ENCODE results near the gene PSMD9. TPM values are rescaled to one million over a fixed set of nuclear protein-coding genes. Genes with fewer than 3 reads are reported as not detected.

Gene PSMD9
- total RNA-seq, 1 experiment from 2014 or later: 241 TPM

- Histone ChIP-seq H2AFZ (ENCODE audit: low read length) (no peak overlapping the region), H3K9me3 (ENCODE audit: low read length) (no peaks in the 10 kb centered on the region), H3K79me2 (ENCODE audit: low read length) (no peaks in the 10 kb centered on the region), H3K36me3 (ENCODE audit: low read depth, low read length) (peaks cover 40% of the 10 kb centered on the region), H3K9ac (ENCODE audit: low read length) (no peak overlapping the region), H3K27me3 (ENCODE audit: low read length) (no peaks in the 10 kb centered on the region), H3K4me1 (ENCODE audit: insufficient read depth, low read length) (no peaks in the 10 kb centered on the region), H3K9me2 (replicated peaks; ENCODE audit: low read length) (no peaks in the 10 kb centered on the region), H3K4me2 (ENCODE audit: low read length) (no peak overlapping the region), H4K20me1 (ENCODE audit: low read length) (no peaks in the 10 kb centered on the region), H3F3A (ENCODE audit: low read length, unreplicated experiment) (no peaks in the 10 kb centered on the region), H3K27ac (ENCODE audit: low read length) (no peak overlapping the region), H3K4me3 (ENCODE audit: low read length) (no peak overlapping the region)
- no peak for ATAC-seq
- no TSS peak for BruUV-seq (replicated peaks)
- intact Hi-C loops (cut with micrococcal nuclease): no loop called here
- no peak for DNase-seq
- CTCF ChIA-PET: no interaction called here
- POLR2A ChIA-PET (ENCODE audit: unreplicated experiment): interaction anchor here (0.7 kb wide), 1 partner anchor 21 kb away, joined by 3 read pairs; no protein-coding TSS in a partner anchor
- TF ChIP-seq CTCF (conservative IDR thresholded peaks at IDR 0.05; ENCODE audit: low read depth, low read length) (no peak), EZH2phosphoT487 (IDR thresholded peaks at IDR 0.05; ENCODE audit: borderline replicate concordance, low read length) (no peak), EZH2 (IDR thresholded peaks at IDR 0.05; ENCODE audit: low read length, unreplicated experiment) (no peak)
Observed at GRCh38 chr12:121908702-121909101, 20.1 kb downstream of the PSMD9 start.

- Histone ChIP-seq H3K4me3 (ENCODE audit: low read length) (no peak overlapping the region), H3K9ac (ENCODE audit: low read length) (no peak overlapping the region), H3K9me2 (replicated peaks; ENCODE audit: low read length) (no peaks in the 10 kb centered on the region), H4K20me1 (ENCODE audit: low read length) (no peaks in the 10 kb centered on the region), H3K36me3 (ENCODE audit: low read depth, low read length) (peaks cover 43% of the 10 kb centered on the region), H2AFZ (ENCODE audit: low read length) (no peak overlapping the region), H3K79me2 (ENCODE audit: low read length) (no peaks in the 10 kb centered on the region), H3K4me2 (ENCODE audit: low read length) (no peak overlapping the region), H3K9me3 (ENCODE audit: low read length) (no peaks in the 10 kb centered on the region), H3K27me3 (ENCODE audit: low read length) (no peaks in the 10 kb centered on the region), H3F3A (ENCODE audit: low read length, unreplicated experiment) (no peaks in the 10 kb centered on the region), H3K4me1 (ENCODE audit: insufficient read depth, low read length) (no peaks in the 10 kb centered on the region), H3K27ac (ENCODE audit: low read length) (no peak overlapping the region)
- no peak for DNase-seq
- ChIA-PET POLR2A (ENCODE audit: unreplicated experiment) (interaction anchor here (0.7 kb wide), 1 partner anchor 47 kb away, joined by 8 read pairs; no protein-coding TSS in a partner anchor), CTCF (interaction anchor here (0.5 to 0.6 kb wide), 2 partner anchors 43 to 559 kb away, joined by 3 read pairs; no protein-coding TSS in a partner anchor)
- no peak for ATAC-seq
- intact Hi-C loops (cut with micrococcal nuclease): no loop called here
- no TSS peak for BruUV-seq (replicated peaks)
- TF ChIP-seq EZH2 (IDR thresholded peaks at IDR 0.05; ENCODE audit: low read length, unreplicated experiment): no peak
- no peak for TF ChIP-seq EZH2phosphoT487 (IDR thresholded peaks at IDR 0.05; ENCODE audit: borderline replicate concordance, low read length)
- TF ChIP-seq CTCF (conservative IDR thresholded peaks at IDR 0.05; ENCODE audit: low read depth, low read length): no peak
Observed at GRCh38 chr12:121911824-121912585, 23.4 kb downstream of the PSMD9 start.

GRCh38 chr12:121915841-121916321, 27.3 kb downstream of the PSMD9 start:
- no peaks in the 10 kb centered on the region for H4K20me1 ChIP-seq (ENCODE audit: low read length)
- peaks cover 40% of the 10 kb centered on the region for H3K36me3 ChIP-seq (ENCODE audit: low read depth, low read length)
- H3K27ac ChIP-seq (ENCODE audit: low read length): no peak overlapping the region
- H3K9me3 ChIP-seq (ENCODE audit: low read length): no peaks in the 10 kb centered on the region
- H3K9me2 ChIP-seq (replicated peaks; ENCODE audit: low read length): no peaks in the 10 kb centered on the region
- ATAC-seq: no peak
- BruUV-seq (replicated peaks): no TSS peak
- no peaks in the 10 kb centered on the region for H3F3A ChIP-seq (ENCODE audit: low read length, unreplicated experiment)
- DNase-seq: no peak
- no peak overlapping the region for H3K4me3 ChIP-seq (ENCODE audit: low read length)
- H2AFZ ChIP-seq (ENCODE audit: low read length): no peak overlapping the region
- intact Hi-C loops (cut with micrococcal nuclease): no loop called here
- H3K4me1 ChIP-seq (ENCODE audit: insufficient read depth, low read length): no peaks in the 10 kb centered on the region
- H3K4me2 ChIP-seq (ENCODE audit: low read length): no peak overlapping the region
- POLR2A ChIA-PET (ENCODE audit: unreplicated experiment): no interaction called here
- no peaks in the 10 kb centered on the region for H3K27me3 ChIP-seq (ENCODE audit: low read length)
- no peaks in the 10 kb centered on the region for H3K79me2 ChIP-seq (ENCODE audit: low read length)
- TF ChIP-seq EZH2 (IDR thresholded peaks at IDR 0.05; ENCODE audit: low read length, unreplicated experiment) (no peak), EZH2phosphoT487 (IDR thresholded peaks at IDR 0.05; ENCODE audit: borderline replicate concordance, low read length) (no peak), CTCF (conservative IDR thresholded peaks at IDR 0.05; ENCODE audit: low read depth, low read length) (no peak)
- H3K9ac ChIP-seq (ENCODE audit: low read length): no peak overlapping the region
- CTCF ChIA-PET: no interaction called here
